HG03520 (cell line): ENCODE results near the gene ADGRV1.

ENCODE experiments used
- ATAC-seq: cut with Tn5 transposase; IDR thresholded peaks from one replicate; pipeline ENCODE4 v1.9.1; 2021; ENCODE audit warnings: mild to moderate bottlenecking, moderate library complexity; ENCODE audit not compliant: unreplicated experiment

The ADGRV1 gene

GRCh38 chr5:91177639-91178038 lies 619.0 kb downstream of the ADGRV1 start:
- ATAC-seq: no peak

DNA sequence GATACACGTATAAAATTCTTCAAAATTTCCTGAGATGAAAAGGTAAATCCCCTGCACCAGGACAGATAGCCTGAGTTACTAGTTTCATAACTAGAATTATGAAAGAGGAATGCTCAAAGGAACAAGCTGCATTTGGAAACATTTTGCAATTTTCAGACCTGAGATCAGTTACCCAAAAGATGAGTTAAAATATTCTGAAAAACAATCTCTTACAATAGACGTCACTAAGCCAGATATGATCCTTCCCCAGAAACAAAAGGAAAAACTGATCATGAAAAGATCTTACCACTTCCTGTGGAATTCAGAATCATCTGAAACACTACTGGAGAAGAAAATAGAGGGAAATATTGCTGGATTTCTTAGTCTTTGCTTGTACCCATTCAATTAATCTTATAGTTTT lies 619.9 kb downstream of the ADGRV1 start:
- ATAC-seq: no peak

DNA sequence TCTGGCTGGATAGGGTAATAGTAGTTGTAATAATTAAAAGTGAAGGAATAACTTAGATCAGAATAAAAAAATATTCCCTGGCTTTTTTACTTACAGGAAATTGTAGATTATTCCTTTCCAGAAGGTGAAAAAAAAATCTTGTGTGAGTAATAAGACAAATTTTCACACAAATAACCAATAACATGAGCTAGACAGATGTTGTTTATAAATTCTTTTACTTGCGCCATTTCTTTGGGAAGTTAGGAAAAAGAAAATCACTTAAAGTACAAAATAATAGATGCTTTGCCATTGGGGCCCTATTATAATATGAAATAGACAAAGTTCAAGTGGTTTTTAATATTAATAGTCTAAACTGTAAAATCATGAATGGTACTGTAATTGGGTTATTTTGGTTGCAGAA lies 620.4 kb downstream of the ADGRV1 start:
- no peak for ATAC-seq

GRCh38 chr5:91180506-91180905 lies 621.9 kb downstream of the ADGRV1 start:
- ATAC-seq: no peak

DNA sequence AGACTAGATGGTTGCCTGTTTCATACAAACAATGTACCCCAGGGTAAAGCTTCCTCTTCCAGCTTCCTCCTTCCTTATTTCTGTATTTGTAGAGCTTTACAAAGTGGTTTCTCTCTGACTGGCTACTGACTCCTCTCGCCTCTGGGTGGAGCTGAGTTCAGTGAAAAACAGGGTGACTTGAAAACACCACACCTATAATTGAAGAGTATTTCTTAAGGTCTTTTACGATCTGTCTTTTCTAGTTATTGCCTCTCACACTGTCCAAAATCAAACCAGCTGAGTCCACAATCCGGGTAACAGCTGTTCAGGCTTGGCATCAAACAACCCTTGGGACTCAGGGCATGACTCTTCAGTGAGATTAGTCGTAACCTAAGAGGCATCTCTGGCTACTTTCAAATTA lies 624.2 kb downstream of the ADGRV1 start:
- peak; percentile 74 for ATAC-seq

GRCh38 chr5:91183743-91184142 lies 625.1 kb downstream of the ADGRV1 start:
- ATAC-seq: no peak

GRCh38 chr5:91186101-91186500 lies 627.5 kb downstream of the ADGRV1 start:
- no peak for ATAC-seq

DNA sequence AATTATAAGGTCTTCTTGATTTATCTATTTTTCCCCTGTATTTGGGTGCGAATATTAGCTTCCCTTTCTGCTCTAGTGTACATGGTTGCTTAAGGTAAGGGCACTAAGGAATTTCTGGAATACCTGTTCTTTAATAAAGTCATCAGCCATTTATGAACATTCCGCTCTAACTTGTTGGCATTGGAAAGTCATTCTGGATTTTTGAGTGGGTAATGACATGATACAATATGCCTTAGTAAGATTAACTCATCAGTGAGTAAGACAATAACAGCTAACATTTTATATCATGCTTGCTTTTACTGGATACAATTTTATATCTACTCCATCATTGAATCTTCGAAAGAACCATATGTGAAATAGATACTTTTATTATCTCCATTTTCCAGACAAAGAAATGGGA lies 628.4 kb downstream of the ADGRV1 start:
- ATAC-seq: no peak

DNA sequence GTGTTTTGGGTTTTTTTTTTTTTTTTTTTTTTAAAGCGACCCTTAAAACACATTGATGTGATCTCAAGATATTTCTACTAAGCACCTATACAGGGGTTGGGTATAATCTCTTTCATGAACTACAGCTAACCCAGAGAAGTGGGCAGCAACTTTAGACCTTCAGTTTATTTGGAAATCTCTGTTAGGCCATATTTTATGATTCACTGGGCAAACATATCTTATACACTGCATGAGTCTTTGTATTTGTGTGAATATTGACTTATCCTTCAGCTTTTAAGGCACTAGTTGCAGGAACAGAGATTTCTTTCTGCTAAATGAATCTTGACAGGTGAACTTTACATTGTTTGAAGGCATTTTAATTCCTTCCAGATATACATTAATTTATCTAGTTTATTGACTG lies 630.2 kb downstream of the ADGRV1 start:
- ATAC-seq: no peak

DNA sequence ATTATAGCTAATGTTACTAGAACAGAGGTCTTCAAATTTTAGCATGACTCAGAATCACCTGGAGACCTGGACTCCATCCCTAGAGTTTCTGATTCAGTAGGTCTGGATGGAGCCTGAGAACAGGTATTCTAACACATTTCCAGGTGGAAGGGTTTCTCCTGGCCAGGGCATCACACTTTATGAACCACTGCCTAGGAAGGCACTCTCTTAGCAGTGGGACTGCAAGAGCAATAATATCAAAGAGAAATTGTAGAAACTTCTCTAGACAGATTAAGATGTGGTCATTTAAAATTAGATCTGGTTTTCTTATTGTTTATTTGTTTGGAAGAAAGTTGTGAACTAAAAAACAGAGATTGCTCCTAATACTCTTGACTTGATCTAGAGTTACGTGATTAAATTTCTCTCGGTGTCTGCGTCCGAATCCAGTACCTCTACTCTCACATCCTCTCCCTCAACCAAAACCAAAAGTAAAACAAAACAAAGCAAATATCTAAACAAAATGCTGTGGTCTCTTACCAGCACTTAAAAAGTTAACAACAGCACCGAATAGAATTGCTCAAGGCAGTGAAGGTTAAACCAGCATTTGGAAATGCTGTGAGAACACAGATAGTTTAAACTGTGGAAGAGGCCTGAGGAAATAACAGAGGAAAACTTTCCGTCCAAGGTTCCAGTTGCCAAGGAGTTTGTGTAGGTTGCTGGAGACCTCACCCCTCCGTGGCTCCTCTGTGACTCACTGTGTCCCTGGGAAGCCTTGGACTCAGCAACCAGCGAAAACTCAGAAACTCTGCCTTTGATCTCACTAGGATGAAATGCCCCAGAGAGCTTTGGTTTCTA lies 631.1 kb downstream of the ADGRV1 start:
- ATAC-seq: peak; percentile 79

GRCh38 chr5:91190314-91190690 lies 631.7 kb downstream of the ADGRV1 start:
- no peak for ATAC-seq

- ATAC-seq: no peak
These were observed 636.3 kb downstream of the ADGRV1 start for GRCh38 chr5:91194824-91195381.

- ATAC-seq: no peak
These were observed 642.1 kb downstream of the ADGRV1 start for GRCh38 chr5:91200692-91201091.

DNA sequence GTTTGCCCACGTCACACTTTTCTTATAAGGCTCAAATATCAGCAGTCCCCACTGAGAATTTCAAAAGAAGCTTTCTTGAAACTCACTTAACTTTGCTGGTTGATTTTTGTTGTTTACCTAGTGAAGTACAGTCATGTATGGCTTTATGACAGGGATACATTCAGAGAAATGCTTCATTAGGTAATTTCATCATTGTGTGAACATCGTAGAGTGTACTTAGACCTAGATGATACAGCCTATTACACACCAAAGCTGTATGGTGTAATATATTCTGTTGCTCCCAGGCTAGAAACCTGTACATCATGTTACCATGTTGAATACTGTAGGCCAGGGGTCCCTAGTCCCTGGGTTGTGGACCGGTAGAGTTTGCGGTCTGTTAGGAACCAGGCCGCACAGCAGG lies 647.5 kb downstream of the ADGRV1 start:
- ATAC-seq: no peak

DNA sequence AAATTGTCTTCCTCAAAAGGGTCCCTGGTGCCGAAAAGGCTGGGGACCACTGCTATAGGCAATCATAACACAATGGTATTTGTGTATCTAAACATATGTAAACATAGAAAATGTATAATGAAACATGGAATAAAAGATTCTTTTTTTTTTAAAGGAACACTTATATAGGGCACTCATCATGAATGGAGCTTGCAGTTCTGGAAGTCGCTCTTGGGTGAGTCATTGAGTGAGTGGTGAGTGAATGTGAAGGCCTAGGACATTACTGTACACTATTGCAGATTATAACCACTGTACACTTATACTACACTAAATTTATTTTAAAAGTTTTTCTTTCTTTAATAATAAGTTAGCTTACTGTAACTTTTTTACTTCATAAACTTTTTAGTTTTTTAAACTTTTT lies 648.1 kb downstream of the ADGRV1 start:
- ATAC-seq: no peak

- ATAC-seq: no peak
These were observed 648.7 kb downstream of the ADGRV1 start for GRCh38 chr5:91207248-91207647.

DNA sequence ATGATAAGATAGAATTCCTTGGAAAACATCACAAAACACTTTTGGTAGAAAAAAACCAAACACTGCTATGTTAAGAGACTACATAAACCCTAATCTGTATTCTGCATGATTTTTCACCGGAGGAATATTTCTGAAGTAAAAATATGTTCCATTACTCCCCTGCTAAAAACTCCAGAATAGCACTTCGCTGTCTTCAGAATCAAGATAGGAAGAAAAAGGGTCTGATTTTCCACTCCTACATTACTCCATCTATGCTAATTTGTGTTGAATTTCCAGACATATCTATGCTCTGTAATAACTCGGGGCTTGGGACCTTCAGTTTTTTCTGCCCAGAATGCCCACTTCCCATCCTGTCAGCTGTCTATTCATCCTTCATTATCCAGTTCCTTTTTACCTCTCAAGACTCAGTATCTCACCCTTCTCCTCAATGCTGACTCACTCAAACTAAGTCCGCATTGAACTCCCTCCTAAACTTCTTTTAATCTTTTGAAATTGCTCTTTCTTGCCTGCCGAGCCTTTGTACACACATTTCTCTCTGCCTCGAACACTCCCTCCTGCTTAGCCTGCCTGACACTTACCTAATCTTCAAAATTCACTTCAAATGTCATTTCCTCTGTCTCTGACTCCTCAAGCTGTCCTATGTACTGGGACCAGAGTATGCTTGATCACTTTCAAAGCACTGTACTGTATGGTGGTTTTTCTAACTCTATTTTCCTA lies 653.6 kb downstream of the ADGRV1 start:
- ATAC-seq: no peak

DNA sequence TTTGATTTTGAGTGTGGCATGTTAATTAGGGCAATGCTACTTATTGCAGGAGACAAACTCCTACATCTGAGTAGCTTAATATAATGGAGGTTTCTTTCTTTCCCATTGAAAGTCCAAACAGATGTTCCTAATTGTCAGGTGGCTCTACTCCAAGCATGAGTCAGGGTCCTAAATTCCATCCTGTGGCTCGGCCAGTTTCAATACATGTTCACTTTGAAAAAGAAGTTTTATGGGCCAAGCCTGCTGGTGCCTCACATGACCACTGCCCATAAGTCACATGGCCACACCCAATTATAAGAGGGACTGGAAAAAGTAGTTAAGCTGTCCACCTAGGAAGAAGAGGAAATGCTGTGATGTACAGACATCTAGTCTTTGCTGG lies 654.1 kb downstream of the ADGRV1 start:
- no peak for ATAC-seq
